GM19238 (cell line): Measurements from ENCODE around the gene BICDL2.
"Not testable (repeated sequence)": the region's sequence is repeated elsewhere in the genome, so short reads cannot be mapped to it uniquely, and the experiment has no call there.

Experiments
- DNase-seq: peaks from one replicate; pipeline ENCODE4 v3.0.0; 2011; ENCODE audit warnings: low spot score; ENCODE audit not compliant: insufficient read length

The BICDL2 gene

GRCh38 chr16:3065069-3065741 is 28.5 kb upstream of the BICDL2 start, which contains the start of gene IL32:
IL32 (plus strand) TSS chr16:3065640; CDS start chr16:3065812, 172 bp downstream.
- DNase-seq: no peak

GRCh38 chr16:3063625-3064386 is 27.1 kb upstream of the BICDL2 start:
- DNase-seq: no peak

GRCh38 chr16:3062553-3062952 is 25.8 kb upstream of the BICDL2 start:
- DNase-seq: no peak

- DNase-seq: no peak
Measured at GRCh38 chr16:3060339-3061127, 23.8 kb upstream of the BICDL2 start.

GRCh38 chr16:3059723-3060242 is 23.0 kb upstream of the BICDL2 start:
- no peak for DNase-seq

GRCh38 chr16:3059041-3059722 is 22.4 kb upstream of the BICDL2 start:
- DNase-seq: peak; percentile 91

GRCh38 chr16:3058139-3059030 is 21.6 kb upstream of the BICDL2 start:
- DNase-seq: peak; percentile 55

GRCh38 chr16:3057181-3058138 is 20.7 kb upstream of the BICDL2 start:
- DNase-seq: no peak

GRCh38 chr16:3056336-3057180 is 19.8 kb upstream of the BICDL2 start:
- DNase-seq: no peak

GRCh38 chr16:3055734-3056115 is 19.0 kb upstream of the BICDL2 start:
- not testable (repeated sequence) for DNase-seq

GRCh38 chr16:3054965-3055733 is 18.4 kb upstream of the BICDL2 start:
- DNase-seq: no peak

GRCh38 chr16:3053330-3053710 is 16.6 kb upstream of the BICDL2 start:
- DNase-seq: not testable (repeated sequence)

GRCh38 chr16:3052571-3053329 is 16.0 kb upstream of the BICDL2 start:
- DNase-seq: not testable (repeated sequence)

GRCh38 chr16:3051494-3051893 is 14.8 kb upstream of the BICDL2 start:
- no peak for DNase-seq

GRCh38 chr16:3051009-3051408 is 14.3 kb upstream of the BICDL2 start:
- DNase-seq: no peak

GRCh38 chr16:3050487-3050886 is 13.7 kb upstream of the BICDL2 start:
- DNase-seq: no peak
